HK-2 (cell line): ENCODE results near the gene HNRNPA1.
"Not testable (repeated sequence)": the region's sequence is repeated elsewhere in the genome, so short reads cannot be mapped to it uniquely, and the experiment has no call there.

Source experiments
- DNase-seq: peaks from one replicate; pipeline ENCODE4 v3.0.0-alpha.2; 2018; ENCODE audit not compliant: unreplicated experiment

The HNRNPA1 gene

GRCh38 chr12:54276368-54276767, 4.2 kb upstream of the HNRNPA1 start:
- no peak for DNase-seq

GRCh38 chr12:54277823-54278276, 2.7 kb upstream of the HNRNPA1 start:
- no peak for DNase-seq

- DNase-seq: no peak
Observed at GRCh38 chr12:54279227-54279631, 1.3 kb upstream of the HNRNPA1 start.

- DNase-seq: peak; percentile 99
Observed at GRCh38 chr12:54279632-54280467, 676 bp upstream of the HNRNPA1 start, which contains the start of gene CBX5. Gene CBX5, minus strand, starts transcription at chr12:54280122. Its CDS starts 22,472 bp downstream, at chr12:54257650.

- DNase-seq: not testable (repeated sequence)
Observed at GRCh38 chr12:54281261-54281638, 724 bp downstream of the HNRNPA1 start.

GRCh38 chr12:54281694-54282093, 1.2 kb downstream of the HNRNPA1 start:
- DNase-seq: not testable (repeated sequence)

- no peak for DNase-seq
Observed at GRCh38 chr12:54282949-54283593, 2.5 kb downstream of the HNRNPA1 start.

- DNase-seq: not testable (repeated sequence)
Observed at GRCh38 chr12:54284070-54284780, 3.7 kb downstream of the HNRNPA1 start.

- DNase-seq: no peak
Observed at GRCh38 chr12:54285150-54286041, 4.9 kb downstream of the HNRNPA1 start.

- no peak for DNase-seq
Observed at GRCh38 chr12:54286042-54287030, 5.8 kb downstream of the HNRNPA1 start.

- no peak for DNase-seq
Observed at GRCh38 chr12:54287261-54288157, 7.0 kb downstream of the HNRNPA1 start.

- no peak for DNase-seq
Observed at GRCh38 chr12:54292083-54292930, 11.8 kb downstream of the HNRNPA1 start.

GRCh38 chr12:54292931-54293241, 12.4 kb downstream of the HNRNPA1 start:
- no peak for DNase-seq

GRCh38 chr12:54294152-54294952, 13.8 kb downstream of the HNRNPA1 start:
- DNase-seq: peak; percentile 53

GRCh38 chr12:54294953-54295566, 14.5 kb downstream of the HNRNPA1 start:
- DNase-seq: no peak

GRCh38 chr12:54296393-54297099, 16.0 kb downstream of the HNRNPA1 start:
- DNase-seq: no peak
